Hindlimb muscle (tissue), 1 donor: ENCODE results near the gene CEP164. TPM values are rescaled to one million over a fixed set of nuclear protein-coding genes. Genes with fewer than 3 reads are reported as not detected.
A peak's percentile ranks its signal among the peaks of the same experiment; 100 is the strongest.

Source experiments
- DNase-seq: peaks from one replicate; pipeline ENCODE4 v3.0.0-alpha.2; 2013
- polyA plus RNA-seq: library from polyadenylated mRNA; unstranded; fragments of 120-200 nt; gene quantifications from one replicate; pipeline ENCODE4 v1.2.1, GENCODE V29; 2013; ENCODE audit not compliant: insufficient read length

The CEP164 gene
- polyA plus RNA-seq, 1 donor: 13.2 TPM

DNA sequence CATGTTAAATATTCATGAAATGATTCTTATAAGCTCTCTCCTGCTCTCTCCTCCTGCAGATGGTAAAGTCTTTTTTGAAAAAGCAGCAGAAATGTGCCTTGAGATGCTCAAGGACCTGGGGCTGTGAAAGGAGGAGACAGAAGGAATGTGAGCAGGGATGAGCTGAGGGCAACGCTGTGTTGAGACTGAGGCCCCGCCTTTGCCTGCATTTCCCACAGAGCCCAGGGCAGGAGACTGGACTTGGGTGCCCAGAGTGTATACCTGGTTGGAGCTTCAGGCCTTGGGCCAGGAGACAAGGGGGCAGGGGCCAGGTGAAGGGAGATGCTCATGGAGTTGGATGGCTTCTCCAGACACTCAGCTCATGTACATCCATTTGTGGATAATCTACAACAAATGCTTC lies 39.2 kb downstream of the CEP164 start:
- DNase-seq: no peak

DNA sequence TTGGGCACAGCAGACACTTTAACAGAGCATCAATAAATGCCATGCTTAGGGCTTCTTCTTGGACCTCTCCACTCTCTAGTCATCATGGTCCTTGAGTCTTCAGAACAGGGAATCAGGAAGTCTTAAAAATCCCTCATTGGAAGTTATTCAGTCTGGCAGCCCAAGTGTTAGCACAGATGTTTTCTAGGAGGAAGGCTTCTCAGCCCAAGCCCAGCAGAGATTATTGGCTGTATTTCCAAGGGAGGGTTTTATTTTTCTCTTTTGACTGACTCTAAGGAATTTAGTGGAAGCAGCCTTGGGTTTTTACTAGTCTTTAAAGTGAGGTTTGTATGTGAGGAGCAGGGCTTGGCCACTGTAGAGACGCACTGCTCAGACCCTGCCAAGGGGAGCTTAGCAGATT lies 41.9 kb downstream of the CEP164 start:
- peak; percentile 55 for DNase-seq

DNA sequence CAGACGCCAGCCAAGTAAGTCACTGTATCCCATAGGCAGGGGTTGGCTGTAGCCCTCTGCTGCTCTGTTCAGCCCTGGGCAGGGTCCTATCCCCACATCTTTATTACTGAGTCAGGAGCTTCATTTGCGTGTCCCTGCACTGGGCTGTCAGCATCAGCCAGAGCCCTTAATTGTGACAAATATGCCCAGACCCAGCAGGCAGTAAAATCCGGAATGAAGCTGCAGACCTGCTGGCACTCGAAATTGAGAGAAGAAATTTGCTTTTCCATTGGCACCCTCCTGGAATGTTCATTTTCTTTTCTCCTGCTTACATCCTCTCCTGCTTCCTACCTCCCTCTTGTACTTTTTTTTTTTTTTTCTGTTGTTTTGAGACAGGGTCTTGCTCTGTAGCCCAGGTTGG lies 43.8 kb downstream of the CEP164 start:
- DNase-seq: no peak

DNA sequence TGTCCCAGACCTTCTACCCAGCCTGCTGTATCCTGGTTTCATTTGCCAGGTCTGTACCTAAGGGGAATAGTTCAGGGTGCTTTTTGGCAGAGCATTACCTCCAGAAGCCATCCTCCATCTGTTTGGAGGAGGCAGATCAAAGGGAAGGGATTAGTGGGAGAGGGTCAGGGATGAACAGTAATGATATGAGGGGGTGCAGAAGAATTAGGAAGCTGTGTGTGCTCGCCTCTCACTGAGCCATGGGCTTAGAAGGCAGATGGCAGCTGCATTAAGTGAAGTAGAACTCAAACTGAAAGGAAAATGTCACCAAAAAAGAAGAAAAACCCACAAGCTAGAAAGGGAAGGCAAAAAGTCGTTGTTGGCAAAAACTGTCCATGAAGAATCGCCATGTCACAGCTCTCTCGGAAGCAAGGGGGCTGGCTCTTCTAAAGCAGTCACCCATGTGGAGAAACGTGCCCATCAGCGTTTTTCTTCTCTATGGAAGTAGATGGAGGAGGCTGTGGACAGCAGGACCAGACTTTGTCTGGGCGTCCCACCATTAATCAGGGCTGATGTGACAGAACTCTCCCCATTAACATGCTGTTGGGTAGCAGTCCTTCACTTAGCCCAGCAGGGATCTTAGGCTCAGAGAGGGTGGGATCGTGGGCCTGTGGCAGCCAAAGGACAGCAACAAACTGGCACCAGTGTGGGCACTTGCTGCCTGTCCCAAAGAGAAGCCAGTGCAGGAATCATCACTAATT lies 46.8 kb downstream of the CEP164 start:
- no peak for DNase-seq

DNA sequence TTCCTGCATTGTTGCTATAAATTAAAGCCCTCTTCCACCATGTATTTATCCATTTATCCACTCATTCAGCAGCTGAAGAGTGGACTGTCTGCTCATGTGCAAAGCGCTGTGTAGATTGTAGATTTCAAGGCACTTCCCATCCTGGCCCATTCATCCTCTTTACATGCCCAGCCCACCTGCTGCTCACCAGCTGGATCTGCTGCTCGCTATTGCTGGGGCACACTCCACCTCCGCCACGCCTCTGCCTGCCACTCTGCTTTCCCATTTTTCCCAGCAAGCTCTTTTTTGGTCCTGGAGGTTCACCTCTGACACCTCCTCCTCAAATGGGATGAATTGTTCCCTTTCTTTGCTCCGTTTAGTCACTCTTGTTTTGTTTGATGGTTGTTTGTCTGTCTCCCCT lies 48.3 kb downstream of the CEP164 start:
- no peak for DNase-seq

DNA sequence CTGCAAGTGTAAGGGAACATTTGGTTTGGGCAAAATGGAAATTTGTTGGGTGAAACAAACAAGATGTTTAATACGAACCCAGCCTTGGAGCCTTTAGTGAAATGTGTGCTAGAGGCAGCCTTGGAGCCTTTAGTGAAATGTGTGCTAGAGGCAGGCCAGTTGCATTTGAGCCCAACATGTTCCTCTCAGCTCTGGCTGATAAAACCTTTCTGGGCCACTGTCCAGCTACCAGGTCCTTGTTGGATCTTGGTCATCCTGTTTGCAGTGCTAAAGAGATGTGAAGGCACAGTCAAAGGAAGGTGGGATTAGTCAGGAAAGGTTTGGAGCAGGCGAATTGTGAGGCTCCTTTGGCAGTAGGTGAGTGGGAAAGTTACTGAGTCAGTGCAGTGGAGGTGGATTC lies 48.9 kb downstream of the CEP164 start:
- DNase-seq: no peak

DNA sequence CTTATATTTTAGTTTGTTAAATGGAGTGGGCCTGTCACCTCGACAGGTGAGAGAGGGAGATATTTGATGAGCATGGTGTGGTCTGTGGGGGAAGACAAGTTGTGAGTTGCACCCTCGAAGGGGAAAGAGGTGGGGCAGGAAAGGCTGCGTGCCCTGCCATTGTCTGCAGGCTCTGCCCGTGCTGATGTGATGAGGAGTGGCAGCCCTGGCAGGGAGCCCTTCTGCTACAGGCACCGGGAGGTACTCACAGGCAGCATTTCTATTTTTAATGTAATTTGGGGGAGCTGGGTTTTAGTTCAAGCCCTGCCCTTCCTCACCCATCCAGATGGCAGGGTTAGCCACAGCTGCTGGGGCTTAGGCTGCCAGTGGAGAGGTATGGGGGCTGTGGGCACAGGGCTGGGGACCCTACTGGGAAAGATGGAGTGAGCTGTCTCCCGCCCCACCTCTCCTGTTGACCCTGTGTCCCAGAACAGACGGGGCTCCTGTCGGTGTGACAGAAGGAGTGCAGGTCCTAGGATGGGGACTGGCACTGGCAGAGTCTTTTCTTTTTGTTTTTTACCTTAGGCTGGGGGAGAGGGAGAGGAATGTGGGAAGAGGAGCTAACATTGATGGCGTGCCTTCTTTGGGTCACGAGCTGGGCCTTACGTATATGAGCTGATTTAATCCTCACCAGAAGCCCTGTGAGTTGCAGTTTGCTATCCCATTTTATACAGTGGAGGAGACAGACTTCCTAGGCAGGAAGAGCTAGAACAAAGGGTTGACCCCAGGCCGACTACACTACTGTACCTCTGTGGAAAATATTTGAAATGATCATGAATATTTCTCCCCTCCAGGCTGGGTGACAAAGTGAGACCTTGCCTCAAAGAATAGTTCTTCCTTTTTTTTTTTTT lies 51.6 kb downstream of the CEP164 start:
- no peak for DNase-seq

DNA sequence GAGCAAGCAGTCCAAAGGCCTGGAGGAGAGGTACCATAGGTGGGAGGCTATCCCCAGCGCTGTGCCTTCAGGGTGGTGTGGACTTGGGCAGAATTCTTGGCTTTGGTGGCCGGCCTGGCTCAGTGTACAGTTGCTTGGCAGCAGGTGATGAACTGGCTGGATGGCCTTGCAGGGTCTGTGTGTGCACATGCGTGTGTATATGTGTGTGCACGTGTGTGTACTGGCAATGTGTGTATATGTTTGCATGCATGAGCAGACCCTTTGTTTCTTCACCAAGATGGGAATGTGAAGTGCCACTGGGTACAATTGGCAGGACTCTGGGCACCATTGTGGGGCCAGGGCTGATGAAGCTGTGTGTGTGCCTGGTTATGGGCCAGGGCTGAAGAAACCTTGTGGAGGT lies 53.0 kb downstream of the CEP164 start:
- DNase-seq: no peak

DNA sequence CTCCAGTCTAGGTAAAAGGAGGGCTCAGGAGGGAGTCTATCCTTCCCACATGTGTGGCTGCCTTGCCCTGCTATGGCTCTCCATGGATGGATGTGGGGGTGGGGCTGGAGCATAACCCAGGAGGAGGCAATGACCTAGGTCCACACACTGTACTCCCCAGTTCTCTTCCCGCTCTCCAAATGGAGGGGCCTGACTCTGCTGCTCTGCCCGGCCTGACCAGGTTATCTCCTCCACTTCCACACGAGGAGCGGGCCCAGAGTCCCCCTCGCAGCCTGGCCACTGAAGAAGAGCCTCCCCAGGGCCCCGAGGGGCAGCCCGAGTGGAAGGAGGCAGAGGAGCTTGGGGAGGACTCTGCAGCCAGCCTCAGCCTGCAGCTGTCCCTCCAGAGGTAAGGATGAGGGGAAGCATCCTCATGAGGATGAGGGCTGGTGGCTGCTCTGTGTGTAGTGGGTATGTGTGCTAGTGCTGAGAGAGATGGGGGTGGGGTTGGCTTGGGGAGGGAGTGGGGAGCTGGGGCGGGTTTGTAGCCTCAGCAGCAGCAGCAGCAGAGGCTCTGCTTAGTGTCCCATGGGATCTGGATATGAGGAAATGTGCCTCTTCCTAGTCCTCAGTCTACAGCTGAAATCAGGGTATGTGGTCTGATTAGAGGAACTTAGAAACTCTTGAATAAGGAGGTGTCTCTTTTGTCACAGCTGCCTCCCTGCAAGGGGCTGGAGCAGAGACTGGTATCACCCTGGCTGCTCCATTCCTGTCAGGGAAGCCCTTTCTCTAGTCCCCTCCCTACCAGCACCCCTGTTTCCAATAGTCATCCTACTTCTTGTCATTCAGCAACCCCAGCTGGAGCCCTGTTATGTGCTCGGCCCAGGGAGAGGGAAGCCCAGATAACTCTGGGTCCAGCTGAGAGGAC lies 54.1 kb downstream of the CEP164 start:
- no peak for DNase-seq

DNA sequence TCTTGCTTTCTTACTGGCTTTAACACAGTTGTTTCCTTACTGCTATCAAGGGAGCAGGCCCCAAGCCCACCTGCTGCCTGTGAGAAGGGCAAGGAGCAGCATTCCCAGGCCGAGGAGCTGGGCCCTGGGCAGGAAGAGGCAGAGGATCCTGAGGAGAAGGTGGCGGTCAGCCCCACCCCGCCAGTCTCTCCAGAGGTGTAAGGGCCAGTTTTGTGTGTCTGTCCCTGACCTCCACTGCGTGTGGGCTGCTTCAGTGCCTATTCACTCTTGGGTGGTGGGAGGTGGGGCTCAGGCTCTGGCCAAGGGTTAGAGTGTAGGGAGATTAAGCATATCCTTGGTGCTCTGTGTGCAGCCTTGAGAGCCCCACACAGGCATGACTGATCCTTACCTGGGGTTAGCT lies 55.1 kb downstream of the CEP164 start:
- DNase-seq: no peak

DNA sequence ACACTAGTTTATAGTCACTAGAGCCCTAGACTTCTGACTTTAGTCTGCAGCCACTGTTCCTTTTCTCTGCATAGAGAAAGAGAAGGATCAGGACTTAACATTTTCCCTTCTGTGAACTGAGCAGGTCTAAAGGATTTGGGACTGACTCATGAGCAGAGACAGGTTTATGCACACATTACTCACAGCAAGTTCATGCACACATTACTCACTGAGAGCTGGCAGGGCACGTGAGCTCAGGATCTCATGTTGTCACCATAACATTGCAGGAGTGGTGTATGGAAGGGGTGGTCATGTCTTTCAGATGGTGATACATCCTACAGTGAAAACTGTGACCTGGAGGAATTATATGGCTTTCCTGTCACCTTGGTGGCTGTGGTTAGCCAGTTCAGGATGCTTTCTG lies 56.4 kb downstream of the CEP164 start:
- no peak for DNase-seq

DNA sequence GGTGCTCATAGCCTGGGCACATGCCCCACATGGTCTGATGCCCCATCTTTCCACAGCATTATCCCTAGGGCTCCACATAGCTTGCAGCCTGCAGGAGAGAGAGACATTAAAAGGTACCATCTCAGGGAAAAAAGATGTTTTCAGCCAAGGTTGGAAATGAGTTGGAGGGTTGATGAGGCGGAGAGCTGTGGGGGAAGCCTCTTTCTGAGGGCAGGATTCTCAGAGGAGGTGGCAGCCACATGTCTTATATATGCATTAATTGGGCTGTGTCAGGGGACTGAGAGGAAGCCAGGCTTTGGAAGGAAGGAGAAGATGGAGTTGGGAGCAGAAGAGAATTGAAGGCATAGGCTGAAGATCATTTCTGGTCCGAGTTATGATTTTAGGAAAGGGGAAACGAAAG lies 57.8 kb downstream of the CEP164 start:
- no peak for DNase-seq

DNA sequence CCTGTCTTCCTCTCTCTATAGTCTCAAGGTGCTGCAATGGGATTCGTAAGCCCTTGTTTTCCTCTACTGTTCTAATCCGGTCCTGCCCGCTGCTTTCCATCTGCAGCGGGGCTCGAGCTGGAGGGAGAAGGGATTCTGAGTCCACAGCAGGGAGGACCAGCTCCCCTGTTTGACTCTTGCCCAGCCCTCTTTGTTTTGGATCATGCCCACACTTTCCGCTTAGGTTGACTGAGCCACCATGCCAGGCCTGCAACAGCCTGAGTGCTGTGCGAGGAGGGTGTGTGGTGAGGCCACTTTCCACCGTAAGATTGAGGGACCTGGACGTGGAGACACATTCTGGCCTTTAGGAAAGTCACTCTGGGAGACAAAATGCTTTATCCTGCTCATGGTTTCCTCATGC lies 58.3 kb downstream of the CEP164 start:
- DNase-seq: no peak

DNA sequence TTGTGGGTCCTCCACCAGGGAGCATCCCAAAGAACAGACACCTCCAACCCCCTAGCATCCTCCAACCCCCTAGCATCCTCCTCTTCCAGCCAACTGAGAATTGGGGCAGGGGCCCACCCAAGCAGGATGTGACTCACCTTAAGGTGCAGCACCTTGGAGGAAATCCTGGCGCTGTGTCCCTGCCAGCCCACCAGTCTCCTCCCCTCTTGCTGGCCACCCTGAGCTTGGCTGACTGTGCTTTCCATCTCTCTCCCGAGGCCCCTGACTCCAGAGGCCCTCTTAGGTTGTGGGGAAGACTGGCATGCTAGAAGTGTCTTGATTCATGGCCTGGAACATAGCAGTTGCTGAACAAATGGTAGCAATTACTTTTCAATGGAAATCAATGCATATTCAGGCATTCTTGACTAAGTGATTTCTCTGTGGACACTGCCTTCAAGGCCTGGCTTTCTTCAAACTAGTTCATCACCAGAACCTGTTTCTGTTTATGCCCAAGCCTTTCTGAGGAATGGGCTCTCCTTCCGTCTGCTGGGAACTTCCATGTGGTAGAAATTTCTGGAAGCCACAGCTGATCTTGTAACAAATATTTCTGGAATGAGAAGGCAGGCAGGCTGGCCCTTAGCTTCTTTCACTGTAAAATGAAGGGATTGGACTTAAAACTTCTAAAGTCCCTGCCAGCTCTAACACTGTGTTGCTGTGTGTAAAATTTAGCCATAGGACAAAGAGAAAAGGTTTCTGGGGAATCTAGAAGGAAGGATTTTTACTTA lies 60.5 kb downstream of the CEP164 start:
- no peak for DNase-seq

DNA sequence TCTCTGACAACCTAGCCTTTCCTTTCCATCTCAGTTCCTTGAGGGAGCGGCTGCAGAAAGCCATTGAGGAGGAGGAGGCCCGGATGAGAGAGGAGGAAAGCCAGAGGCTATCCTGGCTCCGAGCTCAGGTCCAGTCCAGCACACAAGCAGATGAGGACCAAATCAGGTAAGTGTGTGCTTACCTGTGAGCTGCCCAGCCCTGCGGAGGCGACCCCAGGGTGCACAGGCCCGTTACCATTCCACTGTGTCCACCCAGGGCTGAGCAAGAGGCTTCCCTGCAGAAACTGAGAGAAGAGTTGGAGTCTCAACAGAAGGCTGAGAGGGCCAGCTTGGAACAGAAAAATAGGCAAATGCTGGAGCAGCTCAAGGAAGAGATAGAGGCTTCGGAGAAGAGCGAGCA lies 63.1 kb downstream of the CEP164 start:
- DNase-seq: no peak

DNA sequence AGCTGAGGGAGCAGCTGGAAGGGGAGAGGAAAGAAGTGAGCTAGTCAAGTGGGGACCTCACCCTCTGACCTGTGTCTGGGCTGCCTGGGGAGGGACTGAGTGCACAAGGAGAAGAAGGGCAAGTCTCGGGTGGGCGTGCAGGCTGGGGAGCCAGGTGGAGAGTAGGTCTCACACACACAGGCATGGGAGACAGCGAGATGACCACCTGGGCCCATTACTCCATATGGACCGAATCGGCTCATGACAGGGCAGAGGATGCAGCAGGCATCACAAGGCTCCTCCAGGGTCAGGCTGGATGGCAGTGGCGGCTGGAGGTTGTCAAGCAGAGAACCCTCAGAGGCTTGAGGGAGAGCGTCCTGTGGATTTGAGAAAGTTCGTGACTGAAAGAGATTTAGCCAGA lies 63.5 kb downstream of the CEP164 start:
- no peak for DNase-seq

DNA sequence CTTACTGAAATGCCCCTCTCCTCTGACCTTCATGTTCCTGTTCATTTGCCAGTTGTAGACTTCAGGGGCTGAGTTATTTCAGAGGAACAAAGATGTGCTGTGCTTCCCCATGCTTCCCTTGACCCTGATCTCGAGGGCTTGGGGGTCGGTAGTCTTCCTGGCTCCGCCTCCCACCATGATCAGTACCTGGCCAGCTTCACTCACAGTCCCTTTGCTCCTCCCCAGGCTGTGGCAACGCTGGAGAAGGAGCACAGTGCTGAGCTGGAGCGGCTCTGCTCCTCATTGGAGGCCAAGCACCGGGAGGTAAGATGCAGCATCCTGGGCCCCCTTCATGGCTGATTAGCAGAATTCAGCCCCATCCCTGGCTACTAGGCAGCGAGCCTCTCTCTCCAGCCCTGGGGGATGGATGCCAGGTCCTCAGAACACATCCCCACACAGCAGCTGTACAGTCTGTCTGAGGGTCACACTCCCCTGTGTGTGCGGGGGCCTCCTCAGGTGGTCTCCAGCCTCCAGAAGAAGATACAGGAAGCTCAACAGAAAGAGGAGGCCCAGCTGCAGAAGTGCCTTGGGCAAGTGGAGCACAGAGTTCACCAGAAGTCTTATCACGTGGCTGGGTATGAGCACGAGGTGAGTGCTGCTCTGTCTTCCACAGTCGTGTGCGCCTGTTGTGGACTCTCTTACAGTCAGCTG lies 64.5 kb downstream of the CEP164 start:
- DNase-seq: no peak

DNA sequence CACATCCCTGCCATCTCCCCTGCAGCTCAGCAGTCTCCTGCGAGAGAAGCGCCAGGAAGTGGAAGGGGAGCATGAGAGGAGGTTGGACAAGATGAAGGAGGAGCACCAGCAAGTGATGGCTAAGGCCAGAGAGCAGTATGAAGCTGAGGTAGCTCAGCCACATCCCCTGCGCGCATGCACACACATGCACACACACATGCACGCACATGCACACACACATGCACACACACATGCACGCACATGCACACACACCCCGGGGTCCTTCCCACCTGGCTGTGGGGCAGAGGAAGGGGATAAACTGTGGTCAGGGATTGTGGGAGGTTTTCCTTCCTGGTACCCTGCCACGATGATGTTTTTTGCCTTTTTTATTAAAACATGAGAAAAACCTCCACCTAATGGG lies 65.3 kb downstream of the CEP164 start:
- no peak for DNase-seq

DNA sequence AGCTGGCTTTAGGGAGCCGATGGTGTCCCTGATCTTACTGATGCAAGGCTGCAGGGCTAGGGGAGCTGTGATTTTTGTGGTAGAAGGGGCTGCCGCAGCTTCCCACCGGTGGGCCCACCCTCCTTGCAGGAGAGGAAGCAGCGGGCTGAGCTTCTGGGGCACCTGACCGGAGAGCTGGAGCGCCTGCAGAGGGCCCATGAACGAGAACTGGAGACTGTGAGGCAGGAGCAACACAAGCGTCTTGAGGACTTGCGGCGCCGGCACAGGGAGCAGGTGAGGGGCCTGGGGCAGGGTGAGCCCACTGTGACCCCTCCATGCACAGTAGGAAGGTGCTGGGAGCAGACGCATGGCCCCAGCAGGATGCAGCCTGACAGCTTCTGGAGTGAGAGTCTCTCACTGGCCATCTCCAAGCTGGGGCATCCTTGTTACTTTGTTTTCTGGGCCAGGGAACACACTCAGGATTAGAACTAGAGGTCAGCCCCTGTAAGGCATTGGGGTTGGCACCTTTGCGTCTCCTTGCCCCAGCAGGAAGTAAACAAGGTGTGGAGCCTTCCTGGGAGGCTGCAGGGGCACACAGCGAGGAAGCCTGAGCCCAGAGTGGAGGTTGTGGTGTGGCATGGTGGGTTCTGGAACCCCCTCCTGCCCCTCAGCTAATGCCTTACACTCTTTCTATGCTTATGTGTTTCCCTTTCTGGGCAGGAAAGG lies 66.7 kb downstream of the CEP164 start:
- no peak for DNase-seq

DNA sequence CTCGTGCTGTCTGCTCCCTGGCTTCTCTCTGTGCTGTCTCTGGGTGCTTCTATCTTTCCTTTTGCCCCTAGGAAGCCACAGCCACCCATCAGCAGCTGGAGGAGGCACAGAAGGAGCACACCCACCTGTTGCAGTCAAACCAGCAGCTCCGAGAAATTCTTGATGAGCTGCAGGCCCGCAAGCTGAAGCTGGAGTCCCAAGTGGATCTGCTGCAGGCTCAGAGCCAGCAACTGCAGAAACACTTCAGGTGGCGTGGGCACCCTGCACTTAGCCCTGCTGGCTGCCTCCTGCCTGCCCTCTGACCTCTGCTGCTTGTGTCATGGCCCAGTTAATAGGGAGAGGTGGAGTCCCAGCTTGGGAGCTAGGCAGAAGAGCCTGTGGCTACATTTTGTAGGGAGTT lies 67.8 kb downstream of the CEP164 start:
- no peak for DNase-seq

DNA sequence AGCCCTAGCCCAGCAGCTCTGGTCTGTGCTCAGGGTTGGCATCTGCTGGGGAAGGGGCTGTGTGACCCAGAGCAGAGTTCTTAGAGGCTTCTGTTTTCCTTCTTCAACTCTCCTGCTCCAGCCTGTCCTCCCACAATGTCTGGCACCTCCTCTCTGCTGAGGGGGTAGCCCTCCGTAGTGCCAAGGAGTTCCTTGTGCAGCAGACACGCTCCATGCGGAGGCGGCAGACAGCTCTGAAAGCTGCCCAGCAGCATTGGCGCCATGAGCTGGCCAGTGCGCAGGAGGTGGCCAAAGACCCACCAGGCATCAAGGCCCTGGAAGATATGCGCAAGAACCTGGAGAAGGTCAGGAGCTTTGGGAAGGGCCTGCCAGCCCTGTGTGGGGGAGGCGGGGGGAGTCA lies 69.3 kb downstream of the CEP164 start:
- no peak for DNase-seq
